Upper lobe of right lung (tissue), 1 donor: ENCODE results near the gene PLP2. TPM values are rescaled to one million over a fixed set of nuclear protein-coding genes. Genes with fewer than 3 reads are reported as not detected.

ENCODE experiments used
- ATAC-seq: fragments of 200-7000 bp; cut with Tn5 transposase; one replicate; pipeline ENCODE4 v1.9.1; 2020; ENCODE audit warnings: mild to moderate bottlenecking, moderate library complexity
- DNase-seq: peaks from one replicate; pipeline ENCODE4 v3.0.0-alpha.2; 2020
- H3K27ac ChIP-seq: fragments of 200-600 bp; one replicate; pipeline ENCODE4 v1.8.0; 2022
- H3K27me3 ChIP-seq: fragments of 200-600 bp; one replicate; pipeline ENCODE4 v1.8.0; 2022; ENCODE audit warnings: mild to moderate bottlenecking
- H3K36me3 ChIP-seq: fragments of 200-600 bp; one replicate; pipeline ENCODE4 v1.8.0; 2022
- H3K4me1 ChIP-seq: fragments of 200-600 bp; one replicate; pipeline ENCODE4 v1.8.0; 2022
- H3K4me3 ChIP-seq: fragments of 200-600 bp; one replicate; pipeline ENCODE4 v1.8.0; 2022; ENCODE audit warnings: mild to moderate bottlenecking
- H3K9me3 ChIP-seq: fragments of 200-600 bp; one replicate; pipeline ENCODE4 v1.8.0; 2022
- intact Hi-C: fragments of 100-400 bp; cut with DNase I; formaldehyde crosslinking; loops from one replicate; pipeline ENCODE4 v1.11.0; 2022
- total RNA-seq: library from RNA; stranded (reverse); fragmentation: NEBNext Ultra II Directional; extraction: Animal tissue kit (Norgen Biotek cat#: 25700); gene quantifications from one replicate; pipeline ENCODE4 v1.2.1, GENCODE V29; 2021
- TF ChIP-seq, protein P1 (sequence below): fragments of 200-600 bp; IDR thresholded peaks from one replicate; pipeline ENCODE4 v1.8.0; 2022; ENCODE audit warnings: antibody characterized with exemption
- donor health status: DM: no; HTN: yes; CAD: no; lungs with severe emphysema.

The PLP2 gene
- total RNA-seq, 1 donor from 2014 or later, result 90.9 TPM

DNA sequence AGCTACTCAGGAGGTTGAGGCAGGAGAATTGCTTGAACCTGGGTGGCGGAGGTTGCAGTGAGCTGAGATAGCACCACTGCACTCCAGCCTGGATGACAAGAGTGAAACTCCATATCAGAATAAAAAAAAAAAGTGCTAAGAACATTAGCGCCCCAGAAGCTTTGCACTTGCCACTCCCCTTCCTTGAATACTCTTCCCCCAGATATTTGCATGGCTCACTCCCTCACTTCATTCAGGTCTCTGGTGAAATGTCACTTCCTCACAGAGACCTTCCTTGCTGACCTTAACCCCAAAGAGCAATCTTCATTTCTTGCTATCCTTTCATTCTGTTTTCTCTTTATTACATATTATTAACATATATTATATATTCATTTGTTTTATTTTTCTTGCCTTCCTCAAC lies 50.2 kb downstream of the PLP2 start:
- no peak for ATAC-seq
- no peak for DNase-seq
- no peaks in the 10 kb centered on the region for H3K36me3 ChIP-seq
- H3K4me3 ChIP-seq, result no peak overlapping the region
- no peak overlapping the region for H3K27ac ChIP-seq
- no peaks in the 10 kb centered on the region for H3K4me1 ChIP-seq
- no peaks in the 10 kb centered on the region for H3K9me3 ChIP-seq
- no peaks in the 10 kb centered on the region for H3K27me3 ChIP-seq
- TF ChIP-seq, protein P1, sequence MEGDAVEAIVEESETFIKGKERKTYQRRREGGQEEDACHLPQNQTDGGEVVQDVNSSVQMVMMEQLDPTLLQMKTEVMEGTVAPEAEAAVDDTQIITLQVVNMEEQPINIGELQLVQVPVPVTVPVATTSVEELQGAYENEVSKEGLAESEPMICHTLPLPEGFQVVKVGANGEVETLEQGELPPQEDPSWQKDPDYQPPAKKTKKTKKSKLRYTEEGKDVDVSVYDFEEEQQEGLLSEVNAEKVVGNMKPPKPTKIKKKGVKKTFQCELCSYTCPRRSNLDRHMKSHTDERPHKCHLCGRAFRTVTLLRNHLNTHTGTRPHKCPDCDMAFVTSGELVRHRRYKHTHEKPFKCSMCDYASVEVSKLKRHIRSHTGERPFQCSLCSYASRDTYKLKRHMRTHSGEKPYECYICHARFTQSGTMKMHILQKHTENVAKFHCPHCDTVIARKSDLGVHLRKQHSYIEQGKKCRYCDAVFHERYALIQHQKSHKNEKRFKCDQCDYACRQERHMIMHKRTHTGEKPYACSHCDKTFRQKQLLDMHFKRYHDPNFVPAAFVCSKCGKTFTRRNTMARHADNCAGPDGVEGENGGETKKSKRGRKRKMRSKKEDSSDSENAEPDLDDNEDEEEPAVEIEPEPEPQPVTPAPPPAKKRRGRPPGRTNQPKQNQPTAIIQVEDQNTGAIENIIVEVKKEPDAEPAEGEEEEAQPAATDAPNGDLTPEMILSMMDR, result no peak
- intact Hi-C loops, result no loop called here

Other genes with a start within 250 kb of the PLP2 start
- 42.6 TPM for gene OTUD5, start 214.3 kb upstream of the PLP2 start, total RNA-seq
- gene KCND1, start 200.1 kb upstream of the PLP2 start, total RNA-seq, result 1.2 TPM
- 52.8 TPM for gene GRIPAP1, start 169.6 kb upstream of the PLP2 start, total RNA-seq
- 62.4 TPM for gene TFE3, start 128.5 kb upstream of the PLP2 start, total RNA-seq
- gene CCDC120, start 112.9 kb upstream of the PLP2 start, total RNA-seq, result 10.8 TPM
- gene PRAF2, start 97.9 kb upstream of the PLP2 start, total RNA-seq, result 17.3 TPM
- gene WDR45, start 92.0 kb upstream of the PLP2 start, total RNA-seq, result 63.2 TPM
- 19.3 TPM for gene GPKOW, start 48.2 kb upstream of the PLP2 start, total RNA-seq
- 7.1 TPM for gene MAGIX, start 9.1 kb upstream of the PLP2 start, total RNA-seq
- 16.4 TPM for gene PRICKLE3, start 14.5 kb downstream of the PLP2 start, total RNA-seq
- 3.5 TPM for gene SYP, start 28.3 kb downstream of the PLP2 start, total RNA-seq
- 1.4 TPM for gene CACNA1F, start 61.4 kb downstream of the PLP2 start, total RNA-seq
- 17.4 TPM for gene CCDC22, start 63.6 kb downstream of the PLP2 start, total RNA-seq
- gene FOXP3, start 92.8 kb downstream of the PLP2 start, total RNA-seq, result 0.35 TPM
- gene PPP1R3F, start 97.9 kb downstream of the PLP2 start, total RNA-seq, result 6.0 TPM
- gene GAGE10, start 131.7 kb downstream of the PLP2 start, total RNA-seq, result not detected
- gene GAGE12J, start 150.1 kb downstream of the PLP2 start, total RNA-seq, result not detected
- not detected for gene GAGE13, start 159.7 kb downstream of the PLP2 start, total RNA-seq